ENCODE results near the gene IPO9. TPM values are rescaled to one million over a fixed set of nuclear protein-coding genes. Genes with fewer than 3 reads are reported as not detected.

Gene IPO9
- total RNA-seq, 4 donors from 2014 or later = 14.6 to 24.1 (median 19.8) TPM

DNA sequence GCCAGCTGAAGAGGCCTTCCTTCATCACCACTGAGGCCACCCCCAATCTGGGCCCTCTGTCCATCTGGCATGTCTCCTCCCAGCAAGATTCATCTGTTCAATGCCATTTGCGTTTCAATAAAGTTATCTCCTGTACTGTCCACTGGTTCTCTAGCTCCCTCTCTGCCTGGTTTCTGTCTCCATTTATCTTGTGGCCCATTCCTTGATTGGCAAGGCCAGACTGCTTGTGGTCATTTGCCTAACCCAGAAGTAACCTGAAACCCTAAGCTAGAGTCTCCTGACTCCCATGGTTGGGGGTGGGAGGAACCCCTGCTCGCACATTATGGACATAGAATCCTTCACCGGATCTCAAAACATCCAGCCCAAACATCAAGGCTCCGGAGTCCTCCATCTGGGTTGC lies 2.1 kb upstream of the IPO9 start:
- TF ChIP-seq, protein P1, sequence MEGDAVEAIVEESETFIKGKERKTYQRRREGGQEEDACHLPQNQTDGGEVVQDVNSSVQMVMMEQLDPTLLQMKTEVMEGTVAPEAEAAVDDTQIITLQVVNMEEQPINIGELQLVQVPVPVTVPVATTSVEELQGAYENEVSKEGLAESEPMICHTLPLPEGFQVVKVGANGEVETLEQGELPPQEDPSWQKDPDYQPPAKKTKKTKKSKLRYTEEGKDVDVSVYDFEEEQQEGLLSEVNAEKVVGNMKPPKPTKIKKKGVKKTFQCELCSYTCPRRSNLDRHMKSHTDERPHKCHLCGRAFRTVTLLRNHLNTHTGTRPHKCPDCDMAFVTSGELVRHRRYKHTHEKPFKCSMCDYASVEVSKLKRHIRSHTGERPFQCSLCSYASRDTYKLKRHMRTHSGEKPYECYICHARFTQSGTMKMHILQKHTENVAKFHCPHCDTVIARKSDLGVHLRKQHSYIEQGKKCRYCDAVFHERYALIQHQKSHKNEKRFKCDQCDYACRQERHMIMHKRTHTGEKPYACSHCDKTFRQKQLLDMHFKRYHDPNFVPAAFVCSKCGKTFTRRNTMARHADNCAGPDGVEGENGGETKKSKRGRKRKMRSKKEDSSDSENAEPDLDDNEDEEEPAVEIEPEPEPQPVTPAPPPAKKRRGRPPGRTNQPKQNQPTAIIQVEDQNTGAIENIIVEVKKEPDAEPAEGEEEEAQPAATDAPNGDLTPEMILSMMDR (IDR thresholded peaks at IDR 0.05; ENCODE audit: low read depth) = no peak

DNA sequence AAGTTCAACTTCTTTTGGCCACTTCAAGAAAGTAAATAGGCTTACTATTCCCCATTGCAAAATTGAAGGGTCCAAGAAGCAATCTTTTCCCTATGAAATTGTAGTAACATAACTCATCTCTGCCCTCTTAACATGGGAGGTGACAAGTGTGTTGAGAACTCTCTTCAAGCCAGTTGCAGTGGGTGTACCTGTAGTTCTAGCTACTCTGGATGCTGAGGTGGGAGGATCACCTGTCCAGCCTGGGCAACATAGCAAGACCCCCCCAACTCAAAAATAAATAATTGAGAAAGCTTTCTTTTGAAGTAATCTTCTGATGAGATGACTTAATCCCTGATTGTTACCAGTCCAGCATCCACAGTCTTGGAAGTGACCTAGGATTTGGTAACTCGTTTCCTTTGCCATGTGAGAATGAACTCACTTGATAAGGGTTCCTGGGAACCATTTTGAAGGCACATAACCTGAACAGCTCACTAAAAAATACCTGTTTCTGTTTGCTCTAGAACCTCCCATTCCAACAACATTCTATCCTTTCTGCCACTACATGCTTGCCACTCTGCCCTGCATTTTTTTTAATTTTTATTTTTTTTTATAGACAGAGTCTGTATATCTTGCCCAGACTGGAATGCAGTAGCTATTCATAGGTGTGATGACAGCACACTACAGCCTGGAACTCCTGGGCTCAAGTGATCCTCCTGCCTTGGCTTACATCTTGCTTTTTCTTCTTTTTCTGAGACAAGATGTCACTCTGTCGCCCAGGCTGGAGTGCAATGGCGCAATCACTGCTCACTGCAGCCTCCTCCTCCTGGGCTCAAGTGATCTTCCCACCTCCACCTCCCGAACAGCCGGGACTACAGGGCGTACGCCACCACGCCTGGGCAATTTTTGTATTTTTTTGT lies 1.4 kb upstream of the IPO9 start:
- TF ChIP-seq, protein P1 (IDR thresholded peaks at IDR 0.05; ENCODE audit: low read depth) = no peak

DNA sequence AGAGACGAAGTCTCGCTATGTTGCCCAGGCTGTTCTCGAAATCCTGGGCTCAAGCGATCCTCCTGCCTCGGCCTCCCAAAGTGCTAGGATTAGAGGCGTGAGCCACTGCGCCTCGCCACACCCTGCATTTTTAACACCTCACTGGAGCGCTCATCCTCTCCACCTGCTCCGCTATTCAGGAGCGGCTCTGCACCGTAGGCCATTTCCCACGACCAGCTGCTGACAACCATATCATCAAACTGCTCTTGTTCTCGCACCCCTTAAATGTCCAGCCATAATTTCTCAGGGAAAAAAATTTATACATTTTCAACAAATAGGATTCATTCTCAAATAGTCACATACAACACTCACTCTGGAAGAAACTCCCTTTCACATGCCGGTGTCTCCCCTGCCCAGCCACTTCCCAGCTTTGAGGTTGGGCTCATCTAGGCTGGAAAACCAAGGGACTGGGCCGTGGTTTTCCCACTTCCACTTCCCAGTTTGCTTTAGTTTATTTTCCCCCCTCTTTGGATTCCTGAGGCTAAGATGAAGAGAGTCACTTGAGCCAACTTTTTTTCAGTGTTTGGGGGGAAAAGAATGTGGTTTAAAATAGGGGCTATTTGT lies 639 bp upstream of the IPO9 start:
- TF ChIP-seq, protein P1 (IDR thresholded peaks at IDR 0.05; ENCODE audit: low read depth) = no peak

DNA sequence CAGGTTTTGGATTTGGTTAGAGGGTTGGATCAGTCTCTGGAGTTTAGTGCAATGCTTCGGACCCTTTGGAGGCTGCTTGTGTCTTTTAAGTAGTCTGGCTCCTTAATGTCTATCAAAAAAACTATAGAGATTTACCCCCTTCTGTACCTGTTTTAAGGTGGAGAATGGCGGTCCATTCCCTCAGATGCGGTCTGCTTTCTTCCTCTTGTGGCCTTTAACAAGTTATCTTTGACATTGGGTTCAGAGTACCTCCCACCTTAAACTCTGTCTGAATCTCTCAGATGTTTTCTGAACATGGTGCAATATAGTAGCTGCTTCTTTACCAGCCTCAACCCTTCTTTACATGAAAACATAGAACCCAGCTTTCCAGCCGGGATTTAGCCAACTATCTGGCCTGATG lies 2.4 kb downstream of the IPO9 start:
- TF ChIP-seq, protein P1 (IDR thresholded peaks at IDR 0.05; ENCODE audit: low read depth) = no peak

DNA sequence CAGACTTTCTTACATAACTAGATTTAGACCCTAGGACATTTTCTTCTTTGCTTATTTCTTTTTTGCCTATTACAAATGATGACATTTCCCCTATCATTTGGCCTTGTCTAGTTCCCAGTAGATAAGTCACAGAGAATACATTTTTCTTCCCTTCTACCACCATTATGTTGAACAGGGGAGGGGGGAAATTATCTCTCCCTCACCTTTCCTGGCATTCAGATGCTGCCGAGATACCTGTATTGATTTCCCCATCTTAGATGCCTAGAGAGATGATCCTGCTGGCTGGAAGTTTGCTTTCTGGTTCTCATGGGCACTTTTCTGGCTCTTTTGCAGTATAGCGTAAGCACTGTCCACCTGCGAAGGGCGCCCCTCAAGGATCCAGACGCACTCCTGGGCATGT lies 5.7 kb downstream of the IPO9 start:
- TF ChIP-seq, protein P1 (IDR thresholded peaks at IDR 0.05; ENCODE audit: low read depth) = no peak

DNA sequence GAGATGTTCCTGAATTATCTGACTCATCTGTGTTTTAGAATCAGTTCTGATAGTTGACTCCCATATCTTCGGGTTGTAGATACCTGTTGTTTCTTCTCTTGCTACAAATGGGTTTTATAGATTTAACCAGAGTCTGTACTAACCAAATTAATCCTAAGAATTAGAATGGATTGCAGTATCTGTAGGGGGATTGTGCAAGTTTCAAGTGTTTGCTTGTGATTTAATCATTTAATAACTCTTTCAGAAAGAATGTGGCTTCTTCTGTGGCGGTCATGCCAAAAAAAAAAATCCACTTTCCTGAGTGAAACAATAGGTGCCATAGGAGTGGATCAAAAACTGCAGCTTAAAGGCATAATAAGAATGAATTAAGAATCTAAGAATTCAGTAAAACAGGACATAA lies 9.4 kb downstream of the IPO9 start:
- TF ChIP-seq, protein P1 (IDR thresholded peaks at IDR 0.05; ENCODE audit: low read depth) = no peak

DNA sequence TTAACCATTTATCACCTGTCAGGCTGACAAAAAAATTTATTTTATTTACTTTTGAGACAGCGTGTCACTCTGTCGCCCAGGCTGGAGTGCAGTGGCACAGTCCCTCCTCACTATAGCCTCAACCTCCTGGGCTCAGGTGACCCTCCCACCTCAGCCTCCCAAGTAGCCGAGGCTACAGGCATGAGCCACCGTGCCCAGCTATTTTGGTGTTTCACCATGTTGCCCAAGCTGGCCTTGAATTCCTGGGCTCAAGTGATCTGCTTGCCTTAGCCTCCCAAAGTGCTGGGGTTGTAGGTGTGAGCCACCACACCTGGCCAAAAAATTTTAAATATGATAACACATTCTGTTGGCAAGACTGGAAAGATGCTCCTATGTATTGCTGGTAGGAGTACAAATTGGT lies 11.1 kb downstream of the IPO9 start:
- TF ChIP-seq, protein P1 (IDR thresholded peaks at IDR 0.05; ENCODE audit: low read depth) = no peak

Measured in subcutaneous adipose tissue (tissue), 4 donors.